T-helper 2 cell treated with Interferon-gamma antibody and Interleukin-4, amounts not matched to agents 100 ng/mL and 5 ng/mL, for 36 hours (primary cell): Measurements from ENCODE around the gene EOLA1. TPM values are rescaled to one million over a fixed set of nuclear protein-coding genes. Genes with fewer than 3 reads are reported as not detected.
"Not testable (repeated sequence)": the region's sequence is repeated elsewhere in the genome, so short reads cannot be mapped to it uniquely, and the experiment has no call there.

Experiments used
- intact Hi-C: fragments of 100-400 bp; cut with micrococcal nuclease; formaldehyde crosslinking; loops from one replicate; pipeline ENCODE4 v1.15.1; 2023
- total RNA-seq: library from RNA; stranded (reverse); gene quantifications from 2 replicates; pipeline ENCODE4 v1.2.3, GENCODE V29; 2022

Gene EOLA1
- total RNA-seq, 1 donor from 2014 or later = 32.2 TPM

DNA sequence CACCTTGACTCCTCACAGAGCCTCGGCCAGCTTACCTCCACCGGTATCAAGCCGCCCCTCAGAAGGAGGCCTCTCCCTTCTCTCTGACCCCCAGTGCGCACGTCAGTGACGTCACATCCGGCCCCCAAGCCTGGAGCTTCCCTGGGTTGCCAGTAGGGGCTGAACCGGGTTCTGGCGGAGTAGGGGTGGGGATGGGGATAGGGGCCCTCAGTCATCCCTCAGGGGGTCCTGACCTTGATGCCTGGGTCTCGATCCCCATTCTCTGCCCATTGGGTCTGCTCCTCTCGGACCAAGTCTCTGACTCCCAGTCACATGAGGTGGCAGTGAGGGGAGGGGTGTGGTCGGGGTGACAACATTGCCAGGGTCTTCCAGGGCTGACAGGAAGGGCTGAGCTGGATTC is 46.5 kb downstream of the EOLA1 start, which contains the start of gene MAGEA9B:
Gene MAGEA9B, minus strand, starts transcription at position 101 of the 400 bp plus-strand sequence. CDS start 4,280 bp downstream, outside the sequence.
- intact Hi-C loops = not testable (repeated sequence)

DNA sequence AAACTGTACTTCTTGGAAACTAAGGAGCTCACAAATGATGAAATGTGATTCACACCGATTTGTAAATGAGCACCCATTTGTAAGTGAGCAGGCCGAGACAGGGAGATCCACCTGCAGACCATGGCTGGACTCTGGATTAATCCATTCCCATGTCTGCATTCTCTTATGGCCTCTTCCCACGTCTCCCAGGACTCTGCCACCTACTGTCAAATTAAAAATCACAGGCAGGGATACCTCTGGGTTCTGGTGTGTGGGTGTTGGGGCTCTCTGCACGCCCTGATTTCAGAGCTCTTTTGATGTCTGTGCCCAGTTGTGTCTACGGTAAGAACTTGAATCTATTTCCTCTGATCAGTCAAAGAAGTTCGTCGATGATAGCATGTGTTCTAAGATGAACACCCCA is 50.2 kb downstream of the EOLA1 start:
- intact Hi-C loops = not testable (repeated sequence)

DNA sequence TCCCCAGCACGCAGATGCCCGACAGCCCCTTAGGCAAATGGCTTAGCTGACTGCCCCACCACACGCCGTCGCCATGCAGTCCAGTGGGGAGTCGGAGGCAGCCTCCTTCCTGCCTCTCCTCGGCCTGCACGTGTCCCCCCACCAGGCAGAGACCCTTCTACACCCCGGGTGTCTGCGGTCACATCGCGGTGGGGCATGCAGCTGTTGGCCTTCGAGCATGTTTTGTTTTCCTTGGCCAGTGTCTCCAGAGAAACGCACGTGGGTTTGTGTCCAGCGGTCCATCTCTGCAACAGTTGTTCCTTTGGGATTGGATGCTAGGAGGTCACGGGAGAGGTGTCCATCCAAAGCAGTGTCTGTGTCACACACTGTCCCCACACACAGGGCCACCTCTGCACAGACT is 54.4 kb downstream of the EOLA1 start, which contains the start of gene HSFX2:
Gene HSFX2, minus strand, starts transcription at position 101 of the 400 bp plus-strand sequence. CDS start 614 bp downstream, outside the sequence.
- intact Hi-C loops = not testable (repeated sequence)

DNA sequence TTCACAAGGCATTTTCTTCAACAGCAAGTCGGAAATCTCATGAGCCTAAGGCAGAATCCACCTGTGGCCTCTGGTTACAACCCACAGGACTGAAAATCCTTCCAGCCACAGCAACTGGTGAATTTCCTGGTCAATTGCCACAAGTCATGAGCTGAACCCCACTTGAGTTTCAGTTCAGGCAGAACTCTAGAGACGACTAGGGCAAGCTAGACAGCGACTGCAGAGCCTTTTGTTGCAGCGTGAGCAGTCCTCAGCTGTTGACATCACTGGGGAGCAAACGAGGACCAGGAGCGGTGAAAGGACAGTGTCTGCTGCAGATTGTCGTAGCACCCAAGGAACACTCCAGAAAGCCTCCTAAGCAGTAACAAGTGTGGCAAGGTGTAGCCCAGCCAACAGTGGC is 55.1 kb downstream of the EOLA1 start:
- intact Hi-C loops = not testable (repeated sequence)

Other genes with a start within 250 kb of the EOLA1 start
- 48.8 and 51.0 TPM in 2 replicates for gene IDS, start 35.7 kb upstream of the EOLA1 start, total RNA-seq
- gene HSFX3, start 8.9 kb downstream of the EOLA1 start, total RNA-seq = not detected in 2 replicates
- not detected in 2 replicates for gene MAGEA9B, start 46.4 kb downstream of the EOLA1 start, total RNA-seq
- 0.52 TPM in 1 of 2 replicates, not detected in the other for gene HSFX2, start 54.3 kb downstream of the EOLA1 start, total RNA-seq
- gene TMEM185A, start 90.8 kb downstream of the EOLA1 start, total RNA-seq = 16.6 and 18.6 TPM in 2 replicates
- not detected in 2 replicates for gene MAGEA11, start 171.0 kb downstream of the EOLA1 start, total RNA-seq
- gene HSFX1, start 233.1 kb downstream of the EOLA1 start, total RNA-seq = 0.84 and 1.3 TPM in 2 replicates
- gene MAGEA9, start 240.9 kb downstream of the EOLA1 start, total RNA-seq = not detected in 2 replicates